Left renal pelvis (tissue), 4 donors: ENCODE results near the gene SPRN. TPM values are rescaled to one million over a fixed set of nuclear protein-coding genes. Genes with fewer than 3 reads are reported as not detected.
A peak's percentile ranks its signal among the peaks of the same experiment; 100 is the strongest.
"Not testable (repeated sequence)": the region's sequence is repeated elsewhere in the genome, so short reads cannot be mapped to it uniquely, and the experiment has no call there.

Source experiments
- DNase-seq, 4 donors: peaks; one replicate each; pipeline ENCODE4 v3.0.0-alpha.2; 2013; ENCODE audit warnings: low read depth in 4 of 4, low spot score in 3 of 4
- polyA plus RNA-seq, 4 donors: library from polyadenylated mRNA; unstranded; fragments of 120-200 nt; gene quantifications; one replicate each; pipeline ENCODE4 v1.2.1, GENCODE V29; 2013; ENCODE audit not compliant: insufficient read length in 4 of 4

Gene SPRN
- polyA plus RNA-seq, 4 donors: 3.3 to 7.3 (median 3.8) TPM

DNA sequence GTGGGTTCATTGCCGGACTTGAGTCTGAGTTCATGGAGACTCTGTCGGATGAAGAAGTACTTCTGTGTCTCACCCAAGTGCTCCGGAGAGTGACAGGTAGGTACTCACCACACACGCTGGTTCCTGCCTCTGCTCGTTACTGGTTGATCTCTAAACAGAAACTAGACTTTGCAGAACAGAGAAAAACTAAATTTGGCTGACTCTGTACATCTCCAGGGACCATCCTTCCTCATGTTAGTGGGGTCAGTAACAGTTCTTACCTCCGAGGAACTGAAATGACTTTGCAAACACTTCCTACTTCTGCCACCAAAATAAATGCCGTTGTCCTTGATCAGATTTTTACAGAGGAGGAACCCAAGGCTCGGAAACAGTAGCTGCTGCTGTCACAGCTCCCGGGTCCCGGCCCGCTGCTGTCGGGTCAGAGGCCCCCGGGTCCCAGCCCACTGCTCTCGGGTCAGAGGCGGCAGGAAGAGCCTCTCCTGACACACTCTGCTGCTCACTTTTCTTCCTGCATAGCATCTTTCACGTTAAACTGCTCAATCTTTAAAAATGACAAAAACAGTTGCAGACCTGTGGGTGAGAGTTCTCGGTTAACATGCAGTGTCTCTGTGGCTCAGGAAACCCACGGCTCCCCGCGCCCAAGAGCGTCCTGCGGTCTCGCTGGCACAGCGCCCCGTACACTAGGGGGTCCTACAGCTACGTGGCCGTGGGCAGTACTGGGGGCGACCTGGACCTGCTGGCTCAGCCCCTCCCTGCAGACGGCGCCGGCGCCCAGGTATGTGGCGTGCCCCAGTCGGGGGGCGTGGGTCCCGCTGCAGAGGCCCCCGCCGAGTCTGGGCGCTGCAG, 35.2 kb downstream of the SPRN start:
- no peak for DNase-seq

DNA sequence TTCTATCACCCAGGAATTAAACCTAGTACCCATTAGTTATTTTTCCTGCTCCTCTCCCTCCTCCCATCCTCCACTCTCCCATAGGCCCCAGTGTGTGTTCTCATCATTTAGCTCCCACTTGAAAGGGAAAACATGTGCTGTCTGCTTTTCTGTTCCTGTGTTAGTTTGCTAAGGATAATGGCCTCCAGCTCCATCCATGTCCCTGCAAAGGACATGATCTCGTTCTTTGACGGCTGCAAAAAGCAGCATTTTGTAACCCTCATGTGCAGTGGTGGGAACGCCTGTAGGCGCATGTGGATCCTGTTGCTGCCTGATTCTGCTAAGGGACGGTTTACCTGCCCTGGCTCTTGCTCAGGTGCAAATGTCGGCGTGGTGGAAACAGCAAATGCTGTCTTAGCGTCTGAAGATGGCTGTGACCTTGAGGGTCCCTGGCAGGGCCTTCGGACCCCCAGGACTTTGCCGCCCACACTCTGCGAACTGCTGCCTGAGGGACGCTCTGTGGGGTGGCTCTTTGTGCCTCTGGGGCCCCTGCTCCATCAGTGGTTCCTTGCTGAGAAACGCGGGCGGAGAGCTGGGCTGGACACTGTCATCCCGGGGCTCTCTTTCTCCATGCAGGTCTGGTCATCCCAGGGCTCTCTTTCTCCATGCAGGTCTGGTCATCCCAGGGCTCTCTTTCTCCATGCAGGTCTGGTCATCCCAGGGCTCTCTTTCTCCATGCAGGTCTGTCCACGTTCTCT, 36.0 kb downstream of the SPRN start:
- DNase-seq: no peak

DNA sequence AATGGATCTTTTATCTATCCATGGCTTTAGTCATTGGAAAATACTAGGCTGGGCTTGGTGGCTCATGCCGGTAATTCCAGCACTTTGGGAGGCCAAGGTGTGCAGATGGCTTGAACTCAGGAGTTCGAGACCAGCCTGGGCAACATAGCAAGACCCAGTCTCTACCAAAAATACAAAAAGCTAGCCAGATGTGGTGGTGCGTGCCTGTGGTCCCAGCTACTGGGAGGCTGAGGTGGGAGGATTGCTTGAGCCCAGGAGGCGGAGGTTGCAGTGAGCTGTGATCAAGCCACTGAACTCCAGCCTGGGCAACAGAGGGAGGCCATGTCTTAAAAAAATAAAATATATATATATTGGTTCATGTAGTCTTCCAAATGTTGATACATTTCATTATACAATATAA, 37.5 kb downstream of the SPRN start:
- not testable (repeated sequence) for DNase-seq

DNA sequence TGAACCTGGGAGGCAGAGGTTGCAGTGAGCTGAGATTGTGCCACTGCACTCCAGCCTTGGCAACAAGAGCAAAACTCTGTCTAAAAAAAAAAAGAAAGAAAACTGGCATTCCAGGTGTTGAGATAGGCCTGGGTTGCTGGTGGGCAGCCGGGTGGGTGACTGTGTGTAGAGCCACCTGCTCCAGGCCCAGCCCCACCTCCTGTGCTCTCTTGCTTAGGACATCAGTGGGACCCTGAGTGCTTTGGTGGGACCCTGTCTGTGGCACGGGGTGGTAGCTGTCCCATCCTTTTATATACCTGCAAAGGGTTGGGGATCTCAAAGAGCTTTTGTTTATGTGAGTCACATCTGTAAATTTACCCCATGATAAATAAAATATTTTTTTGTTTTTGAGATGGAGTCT, 39.2 kb downstream of the SPRN start:
- DNase-seq: no peak

DNA sequence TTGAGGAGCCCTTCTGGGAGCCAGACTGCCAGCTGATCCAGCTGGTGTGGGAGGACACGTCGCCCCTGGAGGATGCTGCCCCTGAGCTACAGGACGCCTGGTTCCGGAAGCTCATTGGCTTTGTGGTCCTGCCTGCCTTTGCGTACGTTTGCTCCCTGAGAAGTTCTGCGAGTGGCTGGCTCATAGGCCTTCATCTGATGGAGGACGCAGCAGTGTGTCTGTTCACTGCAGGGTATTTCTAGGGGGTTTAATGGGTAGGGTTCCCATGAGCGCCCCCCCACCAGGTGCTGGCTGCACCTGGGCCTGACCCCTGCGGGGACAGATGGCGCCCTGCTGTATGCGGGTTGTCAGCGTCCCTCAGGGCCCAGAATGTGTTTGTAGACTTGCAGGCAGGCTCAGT, 40.4 kb downstream of the SPRN start:
- DNase-seq: no peak

DNA sequence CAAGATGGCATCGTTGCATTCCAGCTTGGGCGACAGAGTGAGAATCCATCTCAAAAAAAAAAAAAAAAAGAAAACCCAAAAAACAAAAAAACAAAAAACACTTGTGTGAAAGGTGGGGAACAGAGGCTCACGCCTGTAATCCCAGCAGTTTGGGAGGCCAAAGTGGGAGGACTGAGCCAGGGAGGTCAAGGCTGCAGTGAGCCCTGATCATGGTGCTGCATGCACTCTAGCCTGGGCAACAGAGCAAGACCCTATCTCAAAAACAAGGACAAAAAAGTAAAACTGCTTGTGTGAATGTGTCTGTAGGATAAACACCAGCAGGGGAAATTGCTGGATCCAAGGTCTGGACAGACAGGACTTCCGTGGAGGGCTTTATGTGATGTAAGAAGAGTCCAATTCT, 40.9 kb downstream of the SPRN start:
- DNase-seq: no peak

DNA sequence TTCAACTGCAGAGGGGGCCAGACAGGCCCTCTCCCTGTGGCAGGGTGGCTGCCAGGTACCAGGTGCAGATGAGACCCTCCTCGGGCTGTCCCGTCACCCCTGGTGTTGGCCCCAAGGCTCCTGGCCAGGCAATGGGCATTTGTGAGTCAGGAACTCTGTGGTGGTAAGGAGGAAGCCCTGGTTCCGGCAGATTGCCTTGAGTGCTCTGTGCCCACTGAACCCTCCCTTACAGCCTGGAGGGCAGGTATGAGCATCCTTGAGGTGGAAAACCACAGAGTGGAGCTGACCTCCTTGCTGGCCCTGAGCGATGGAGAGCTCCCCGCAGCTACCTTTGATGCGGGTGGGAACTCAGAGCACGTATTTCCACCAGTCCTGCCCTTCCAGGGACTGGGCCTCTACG, 43.4 kb downstream of the SPRN start:
- DNase-seq: no peak

DNA sequence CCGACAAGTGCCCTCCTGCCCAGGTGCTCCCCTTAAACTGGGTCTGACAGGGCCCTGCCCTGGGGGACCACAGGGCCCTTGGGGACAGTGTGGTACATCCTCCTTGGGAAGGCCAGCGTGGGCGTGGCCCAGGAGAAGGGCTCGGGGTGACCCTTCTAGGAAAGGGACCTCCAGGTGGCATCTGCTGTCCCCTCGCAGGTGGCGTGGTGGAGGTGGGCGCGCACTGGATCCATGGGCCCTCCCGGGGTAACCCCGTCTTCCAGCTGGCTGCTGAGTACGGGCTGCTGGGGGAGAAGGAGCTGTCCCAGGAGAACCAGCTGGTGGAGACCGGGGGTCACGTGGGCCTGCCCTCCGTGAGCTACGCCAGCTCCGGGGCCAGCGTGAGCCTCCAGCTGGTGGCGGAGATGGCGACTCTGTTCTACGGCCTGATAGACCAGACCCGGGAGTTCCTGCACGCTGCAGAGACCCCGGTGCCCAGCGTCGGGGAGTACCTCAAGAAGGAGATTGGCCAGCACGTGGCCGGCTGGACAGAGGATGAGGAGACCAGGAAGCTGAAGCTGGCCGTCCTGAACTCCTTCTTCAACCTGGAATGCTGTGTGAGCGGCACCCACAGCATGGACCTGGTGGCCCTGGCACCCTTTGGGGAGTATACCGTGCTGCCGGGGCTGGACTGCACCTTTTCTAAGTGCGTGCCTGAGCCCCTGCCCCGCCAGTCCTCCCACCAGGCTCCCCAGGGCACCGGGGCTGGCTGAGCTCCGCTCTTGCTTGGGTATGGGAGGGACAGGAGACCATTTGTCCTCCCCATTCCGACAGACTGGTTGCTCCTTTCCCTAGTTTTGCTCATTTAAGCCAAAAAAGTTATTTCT, 44.4 kb downstream of the SPRN start:
- DNase-seq: no peak

DNA sequence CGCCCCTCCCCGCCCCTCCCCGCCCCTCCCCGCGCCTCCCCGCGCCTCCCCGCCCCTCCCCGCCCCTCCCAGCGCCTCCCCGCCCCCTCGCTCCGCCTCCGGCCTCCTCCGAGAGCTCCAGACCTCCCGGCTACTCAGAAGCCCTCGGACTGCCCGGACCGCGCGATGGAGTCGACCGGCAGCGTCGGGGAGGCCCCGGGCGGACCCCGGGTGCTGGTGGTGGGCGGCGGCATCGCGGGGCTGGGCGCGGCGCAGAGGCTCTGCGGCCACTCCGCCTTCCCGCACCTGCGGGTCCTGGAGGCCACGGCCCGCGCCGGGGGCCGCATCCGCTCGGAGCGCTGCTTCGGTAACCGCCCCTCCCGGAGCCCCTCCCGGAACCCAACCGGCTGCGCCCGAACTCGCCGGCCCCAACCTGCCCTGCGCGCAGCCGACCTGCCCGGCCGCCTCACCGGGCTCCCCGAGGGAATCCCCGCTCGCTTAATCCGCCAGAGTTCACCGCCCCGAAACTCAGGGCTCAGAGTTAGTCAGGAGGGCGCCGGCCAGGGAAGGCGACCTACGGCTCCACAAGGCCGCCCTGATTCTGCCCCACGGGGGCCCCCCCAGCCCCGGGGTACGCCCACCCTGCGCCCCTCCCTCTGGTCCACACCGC, 45.1 kb downstream of the SPRN start, which contains the start of gene PAOX:
PAOX (plus strand) TSS at position 111 of the 649 bp plus-strand sequence; CDS start at position 166, 55 bp downstream.
- no peak for DNase-seq

DNA sequence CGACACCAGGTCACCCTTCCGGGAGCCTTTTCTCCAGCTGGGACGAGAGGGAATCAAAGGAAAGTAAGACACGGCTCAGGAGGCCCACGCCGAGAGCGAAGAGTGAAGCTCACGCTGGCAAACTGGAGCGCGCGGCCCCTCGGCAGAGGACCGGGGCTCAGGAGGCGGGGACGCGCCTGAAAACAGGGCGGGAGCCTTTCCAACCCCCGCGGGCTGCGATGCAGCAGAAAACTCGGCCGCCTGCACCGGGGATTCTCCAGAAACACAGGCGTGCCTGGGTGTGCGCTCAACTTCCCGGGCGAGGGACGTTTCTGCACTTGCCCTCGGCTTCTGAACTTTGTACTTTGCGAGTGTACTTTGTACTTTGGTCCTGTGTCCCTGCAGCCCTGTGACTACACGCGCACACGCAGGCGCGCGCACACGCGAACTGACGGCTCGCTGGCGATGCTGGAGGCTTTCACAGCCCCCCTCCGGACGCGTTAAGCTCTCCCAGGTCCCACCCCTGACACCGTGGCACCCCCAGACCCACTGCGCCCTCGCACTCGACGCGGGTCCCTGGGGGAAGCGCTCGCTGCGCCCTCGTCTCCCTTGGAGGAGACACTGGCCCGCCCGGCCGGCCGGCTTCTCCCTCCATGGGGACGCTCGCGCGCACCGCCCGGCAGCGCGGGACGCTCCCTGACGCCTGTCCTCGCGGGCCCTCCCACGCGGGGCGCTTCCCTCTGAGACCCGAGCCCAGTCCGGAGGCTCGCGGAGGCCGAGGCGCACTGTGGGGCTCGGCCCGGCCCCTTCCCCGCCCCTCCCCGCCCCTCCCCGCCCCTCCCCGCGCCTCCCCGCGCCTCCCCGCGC, 46.0 kb downstream of the SPRN start:
- no peak for DNase-seq

DNA sequence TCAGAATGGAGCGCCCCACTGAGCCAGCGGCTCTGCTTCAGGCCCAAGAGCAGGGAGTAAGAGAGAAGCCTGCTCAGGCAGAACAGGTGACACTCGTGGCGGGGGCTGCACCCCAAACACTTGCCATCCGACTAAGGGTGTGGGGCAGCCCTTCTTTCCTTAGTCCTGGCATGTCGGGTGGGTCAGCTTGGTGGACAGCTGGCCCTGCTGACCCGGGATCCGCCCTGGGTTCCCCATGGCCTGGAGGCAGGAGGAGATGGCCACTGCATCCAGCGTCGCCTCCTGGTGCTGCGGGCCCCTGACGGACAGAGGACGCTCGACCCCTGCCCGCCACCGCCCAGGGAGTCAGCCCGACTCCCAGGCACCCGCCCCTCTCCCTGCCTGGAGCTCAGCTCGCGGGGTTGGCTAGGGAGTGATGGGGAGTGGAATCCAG, 46.6 kb downstream of the SPRN start:
- no peak for DNase-seq

DNA sequence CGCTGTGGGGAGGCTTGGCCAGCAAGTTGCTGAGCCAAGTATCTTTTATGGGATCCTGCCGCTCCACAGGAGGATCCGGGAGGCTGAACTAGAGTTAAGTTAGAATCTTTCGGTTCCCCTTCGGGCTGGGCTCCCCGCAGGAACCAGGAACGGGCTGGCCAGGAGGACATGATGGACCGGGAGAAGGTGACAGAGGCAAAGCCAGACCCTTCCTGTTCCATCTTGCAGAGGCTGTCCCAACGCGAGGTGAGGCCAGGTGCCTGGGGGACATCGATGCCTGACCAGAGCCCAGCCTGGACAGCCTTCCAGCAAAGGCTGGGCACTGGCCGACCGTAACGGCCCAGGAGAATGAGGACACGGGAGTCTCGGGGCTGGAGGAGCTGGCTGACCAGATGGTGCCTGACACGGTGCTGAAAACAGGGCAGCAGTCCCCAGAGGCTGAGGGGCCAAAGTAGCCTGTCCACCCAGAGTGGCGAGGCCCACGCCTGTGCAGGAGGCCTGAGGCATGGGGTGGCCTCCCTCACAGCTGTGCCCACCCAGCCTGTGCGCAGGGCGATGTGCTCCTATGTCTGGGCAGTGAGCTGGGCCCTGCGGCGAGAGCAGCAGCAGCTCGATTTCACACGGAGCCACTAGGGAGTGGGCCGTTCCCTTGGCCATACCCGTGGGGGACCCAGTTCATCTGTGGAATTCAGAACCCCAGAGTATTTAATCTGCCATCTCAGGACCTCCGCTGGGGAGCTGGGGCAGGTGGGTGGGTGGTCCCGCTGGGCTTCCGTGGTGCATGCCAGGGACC, 47.2 kb downstream of the SPRN start:
- DNase-seq: no peak

DNA sequence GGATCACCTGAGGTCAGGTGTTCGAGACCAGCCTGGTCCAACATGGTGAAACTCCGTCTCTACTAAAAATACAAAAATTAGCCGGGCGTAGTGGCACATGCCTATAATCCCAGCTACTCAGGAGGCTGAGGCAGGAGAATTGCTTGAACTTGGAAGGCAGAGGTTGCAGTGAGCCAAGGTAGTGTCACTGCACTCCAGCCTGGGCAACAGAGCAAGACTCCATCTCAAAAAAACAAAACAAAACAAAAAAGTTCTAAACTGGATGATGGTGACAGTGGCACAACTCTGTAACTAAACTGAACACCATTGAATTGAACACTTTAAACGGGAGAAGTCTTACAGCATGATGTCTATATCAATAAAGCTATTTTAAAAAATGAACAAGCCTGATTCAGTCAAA, 48.2 kb downstream of the SPRN start:
- not testable (repeated sequence) for DNase-seq

DNA sequence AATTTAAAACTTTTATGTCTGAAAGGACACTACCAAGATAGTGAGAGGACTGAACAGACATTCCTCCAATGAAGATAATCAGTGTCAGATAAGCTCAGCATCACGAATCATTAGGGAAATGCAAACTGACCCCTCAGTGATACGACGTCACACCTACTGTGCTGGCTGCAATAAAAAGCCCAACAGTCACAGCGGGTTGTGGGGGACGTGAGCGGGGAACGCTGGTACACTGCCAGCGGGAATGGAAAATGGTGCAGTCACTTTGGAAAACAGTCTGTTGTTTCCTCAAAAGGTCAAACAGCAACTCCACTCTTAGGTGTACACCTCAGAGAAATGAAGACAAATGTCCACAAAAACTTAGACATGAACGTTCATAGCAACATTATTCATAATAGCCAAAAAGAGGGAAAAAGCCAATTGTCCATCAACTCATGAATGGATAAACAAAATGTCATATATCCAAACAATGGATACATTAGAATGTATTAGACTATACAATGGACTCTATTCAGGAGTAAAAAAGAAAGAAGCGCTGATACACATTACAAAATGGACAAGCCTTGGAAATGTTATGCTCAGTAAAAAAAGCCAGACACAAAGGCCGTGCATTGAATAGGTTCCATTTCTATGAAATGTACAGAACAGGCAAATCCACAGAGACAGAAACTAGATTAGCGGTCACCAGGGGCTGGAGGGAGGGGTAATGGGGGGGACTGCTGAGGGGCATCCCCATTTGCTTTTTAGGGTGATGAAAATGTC, 48.9 kb downstream of the SPRN start:
- no peak for DNase-seq

DNA sequence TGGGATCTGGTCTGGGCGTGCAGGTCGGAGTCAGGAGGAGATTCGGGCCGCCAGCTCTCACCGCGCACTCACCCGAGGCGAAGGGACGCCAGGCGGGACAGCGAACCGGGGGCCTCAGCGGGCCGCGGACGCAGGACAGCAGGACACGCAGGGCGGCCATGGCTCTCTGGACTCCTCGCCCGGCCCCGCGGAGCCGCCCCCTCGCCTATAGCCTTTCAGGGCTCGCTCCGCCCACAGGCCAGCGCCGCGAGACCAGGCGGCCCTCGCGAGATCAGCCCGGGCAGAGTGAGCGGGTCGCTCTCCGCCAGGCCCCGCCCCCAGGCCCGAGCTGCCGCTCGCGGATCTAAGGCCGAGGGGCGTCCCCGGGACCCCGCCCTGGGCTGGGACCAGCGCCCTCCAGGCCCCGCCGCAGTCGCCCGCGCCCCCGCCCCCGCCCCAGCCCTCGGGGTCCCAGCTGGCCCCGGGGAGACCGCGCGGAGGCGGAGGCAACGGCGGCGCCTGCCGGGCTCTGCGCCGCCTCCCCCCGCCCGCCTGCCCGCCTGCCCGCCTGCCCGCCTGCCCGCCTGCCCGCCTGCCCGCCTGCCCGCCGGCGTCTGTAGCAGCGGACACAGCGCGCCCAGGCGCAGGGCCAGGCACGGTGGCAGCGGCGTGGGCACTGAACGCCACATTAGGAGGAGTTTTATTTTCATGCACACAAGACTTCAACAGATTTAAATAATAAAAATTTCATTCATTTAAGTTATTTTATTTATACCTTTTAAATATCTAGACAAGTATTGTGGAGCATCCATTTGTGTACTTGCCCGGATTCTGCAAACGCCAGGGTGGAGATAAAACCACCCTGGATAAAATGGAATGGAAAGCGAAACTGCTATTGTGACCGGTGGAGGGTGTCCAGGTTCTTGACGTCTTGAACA, 51.0 kb downstream of the SPRN start, which contains the start of gene ECHS1:
ECHS1 (minus strand) TSS at position 181 of the 917 bp plus-strand sequence; CDS start at position 160, 21 bp downstream.
- peak in 3 of 4 donors; percentile 89 to 90 (median 90) for DNase-seq

DNA sequence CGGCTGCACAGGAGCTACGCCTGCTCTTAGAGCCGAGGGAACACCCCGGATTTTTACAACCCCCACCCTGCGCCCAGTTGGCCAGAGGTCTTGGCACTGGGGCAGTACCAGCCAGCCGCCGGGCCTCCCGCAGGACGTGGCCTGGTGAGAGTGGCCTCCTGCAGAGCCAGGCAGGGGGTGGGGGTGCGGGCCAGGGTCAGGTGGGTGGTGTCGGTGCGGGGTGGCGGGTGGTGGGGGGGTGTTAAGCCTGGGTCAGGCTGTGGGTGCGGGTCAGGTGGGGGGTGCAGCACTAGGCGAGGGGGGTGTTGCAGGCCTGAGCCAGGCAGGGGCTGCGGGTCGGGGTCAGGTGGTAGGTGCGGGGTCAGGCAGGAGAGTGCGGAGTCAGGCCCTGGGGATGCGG, 51.9 kb downstream of the SPRN start:
- no peak for DNase-seq
